ENCODE results near the gene HOXD1. TPM values are rescaled to one million over a fixed set of nuclear protein-coding genes. Genes with fewer than 3 reads are reported as not detected.

The HOXD1 gene
- total RNA-seq, 2 donors from 2014 or later, result 4.0 to 8.3 TPM

DNA sequence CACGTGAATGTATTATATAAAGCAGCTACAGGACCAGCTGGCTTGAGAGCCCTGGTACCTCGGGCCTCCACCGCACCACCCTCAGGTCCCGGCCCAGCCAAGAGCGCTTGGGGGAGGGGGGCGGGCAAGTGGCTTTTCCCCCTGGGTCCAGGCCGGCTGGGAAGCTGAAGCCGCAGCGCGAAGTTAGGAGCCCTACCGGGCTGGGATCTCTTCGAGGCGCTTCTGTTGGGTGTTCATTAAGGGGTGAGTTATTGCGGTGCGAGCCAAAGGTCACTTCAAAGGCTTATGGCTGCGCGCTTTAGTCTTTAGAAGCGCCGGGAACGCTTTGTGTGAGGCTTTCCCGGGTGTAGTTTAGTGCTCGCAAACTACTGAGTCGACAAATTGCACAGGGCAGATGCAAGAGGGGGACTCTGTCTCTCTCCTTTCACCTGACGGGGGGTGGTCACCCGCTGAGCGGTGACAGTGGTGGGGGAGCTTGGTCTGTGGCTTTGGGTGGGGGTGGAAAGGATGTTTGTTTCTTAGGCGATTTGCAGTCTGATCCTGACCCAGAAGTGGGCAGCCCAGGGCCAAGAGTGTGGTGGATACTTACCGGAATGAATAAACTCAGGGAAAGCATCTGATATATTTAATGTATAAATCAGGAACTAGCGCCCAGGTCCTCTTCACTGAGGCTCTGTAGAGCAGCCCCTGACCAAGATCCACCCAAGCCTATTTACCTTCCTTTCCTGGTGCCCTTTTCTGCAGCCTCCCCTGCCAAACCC lies 25.4 kb upstream of the HOXD1 start:
- DNase-seq, result no peak
- Histone ChIP-seq H3K27me3 (peaks cover 43% of the 10 kb centered on the region), H3K36me3 (no peaks in the 10 kb centered on the region), H3K9ac (ENCODE audit: low read depth in 2 of 2, low read length in 2 of 2) (no peak overlapping the region), H3K4me3 (no peak overlapping the region), H3K9me3 (no peaks in the 10 kb centered on the region), H3K27ac (no peak overlapping the region), H3K4me1 (peaks cover 8% of the 10 kb centered on the region)
- TF ChIP-seq, protein P1, sequence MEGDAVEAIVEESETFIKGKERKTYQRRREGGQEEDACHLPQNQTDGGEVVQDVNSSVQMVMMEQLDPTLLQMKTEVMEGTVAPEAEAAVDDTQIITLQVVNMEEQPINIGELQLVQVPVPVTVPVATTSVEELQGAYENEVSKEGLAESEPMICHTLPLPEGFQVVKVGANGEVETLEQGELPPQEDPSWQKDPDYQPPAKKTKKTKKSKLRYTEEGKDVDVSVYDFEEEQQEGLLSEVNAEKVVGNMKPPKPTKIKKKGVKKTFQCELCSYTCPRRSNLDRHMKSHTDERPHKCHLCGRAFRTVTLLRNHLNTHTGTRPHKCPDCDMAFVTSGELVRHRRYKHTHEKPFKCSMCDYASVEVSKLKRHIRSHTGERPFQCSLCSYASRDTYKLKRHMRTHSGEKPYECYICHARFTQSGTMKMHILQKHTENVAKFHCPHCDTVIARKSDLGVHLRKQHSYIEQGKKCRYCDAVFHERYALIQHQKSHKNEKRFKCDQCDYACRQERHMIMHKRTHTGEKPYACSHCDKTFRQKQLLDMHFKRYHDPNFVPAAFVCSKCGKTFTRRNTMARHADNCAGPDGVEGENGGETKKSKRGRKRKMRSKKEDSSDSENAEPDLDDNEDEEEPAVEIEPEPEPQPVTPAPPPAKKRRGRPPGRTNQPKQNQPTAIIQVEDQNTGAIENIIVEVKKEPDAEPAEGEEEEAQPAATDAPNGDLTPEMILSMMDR (IDR thresholded peaks at IDR 0.05), result no peak
- intact Hi-C loops (cut with DNase I), result no loop called here

DNA sequence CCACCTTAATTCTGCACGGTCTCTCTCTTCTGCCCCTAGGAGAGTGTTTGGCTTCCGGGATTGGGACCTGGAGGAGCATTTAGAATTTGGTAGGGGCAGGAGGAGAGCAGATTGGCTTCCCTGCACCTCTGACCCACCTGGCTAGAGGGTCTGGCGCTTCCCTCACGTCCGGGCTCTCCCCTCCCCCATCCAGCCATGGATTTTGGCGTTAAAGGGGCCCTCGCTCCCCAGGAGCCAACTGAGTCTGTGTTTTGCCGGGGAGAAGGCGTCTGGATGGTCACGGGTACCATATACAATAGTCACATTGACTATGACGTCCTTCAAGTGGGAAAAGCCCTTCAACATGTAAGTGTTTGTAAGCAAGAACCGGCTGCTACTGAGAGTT lies 24.8 kb upstream of the HOXD1 start:
- Histone ChIP-seq H3K9ac (ENCODE audit: low read depth in 2 of 2, low read length in 2 of 2) (no peak overlapping the region), H3K9me3 (no peaks in the 10 kb centered on the region), H3K4me3 (no peak overlapping the region), H3K4me1 (peaks cover 8% of the 10 kb centered on the region), H3K27me3 (peaks cover 43% of the 10 kb centered on the region), H3K36me3 (no peaks in the 10 kb centered on the region), H3K27ac (no peak overlapping the region)
- DNase-seq, result no peak
- intact Hi-C loops (cut with DNase I), result no loop called here
- TF ChIP-seq, protein P1 (IDR thresholded peaks at IDR 0.05), result no peak

DNA sequence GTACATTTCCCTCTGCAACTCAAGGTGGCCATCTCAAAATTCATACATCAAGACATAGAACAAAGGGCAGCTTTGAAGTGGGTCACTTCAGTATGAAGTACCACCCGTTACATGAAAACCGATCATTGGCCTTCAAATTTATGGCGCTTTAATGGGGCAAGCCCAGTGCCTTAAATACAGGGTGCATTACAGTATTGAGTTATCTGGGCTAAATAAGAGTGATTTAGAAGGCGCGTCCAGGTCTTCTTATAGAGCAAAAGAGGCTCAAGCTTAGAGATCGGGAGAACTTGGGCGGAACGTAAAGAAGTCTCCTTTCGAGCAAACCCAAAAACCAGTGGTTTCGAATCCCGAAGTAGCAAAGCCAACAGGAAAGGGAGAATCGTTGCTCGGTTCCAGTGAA lies 24.3 kb upstream of the HOXD1 start:
- Histone ChIP-seq H3K36me3 (no peaks in the 10 kb centered on the region), H3K9me3 (no peaks in the 10 kb centered on the region), H3K27ac (no peak overlapping the region), H3K4me1 (peaks cover 5% of the 10 kb centered on the region), H3K4me3 (no peak overlapping the region), H3K9ac (ENCODE audit: low read depth in 2 of 2, low read length in 2 of 2) (no peak overlapping the region), H3K27me3 (peaks cover 43% of the 10 kb centered on the region)
- TF ChIP-seq, protein P1 (IDR thresholded peaks at IDR 0.05), result no peak
- no peak for DNase-seq
- intact Hi-C loops (cut with DNase I), result no loop called here

DNA sequence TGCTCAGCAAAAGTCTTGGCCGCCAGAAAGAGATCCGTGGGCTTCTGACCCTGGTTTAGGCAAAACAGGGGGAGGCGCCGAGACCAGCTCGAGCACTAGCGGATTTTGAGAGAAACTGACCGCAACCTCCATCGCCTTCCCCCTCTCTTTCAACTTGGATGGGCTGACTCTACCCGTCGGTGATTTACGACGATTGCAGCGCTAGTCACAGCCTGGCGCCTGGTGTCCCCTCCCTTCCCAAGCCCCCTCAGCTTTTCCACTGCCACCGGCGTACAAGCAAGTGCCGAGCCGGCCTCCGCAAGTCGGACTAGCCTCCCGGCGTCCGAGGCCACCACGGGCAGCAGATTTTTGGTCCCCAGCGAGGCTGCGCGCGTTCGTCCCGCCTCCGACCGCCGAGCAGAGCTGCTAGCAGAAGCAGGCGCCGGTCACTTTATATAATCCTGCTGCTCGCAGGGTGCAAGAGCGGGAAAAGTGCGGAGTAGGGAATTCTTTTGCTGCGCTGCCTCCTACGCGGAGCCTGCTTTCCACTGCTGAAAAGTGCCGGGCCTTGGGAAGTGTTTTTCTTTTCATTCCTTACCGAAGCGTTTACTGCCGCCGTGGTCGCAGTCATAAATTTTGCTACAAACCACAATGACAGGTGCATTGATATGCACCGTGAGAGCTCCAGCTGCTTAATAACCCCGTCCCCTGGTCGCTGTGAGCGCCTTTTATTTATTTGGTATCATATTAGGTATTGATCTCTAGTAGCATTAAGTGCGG lies 23.7 kb upstream of the HOXD1 start:
- H3K9me3 ChIP-seq, result no peaks in the 10 kb centered on the region
- peaks cover under 1% of the 10 kb centered on the region for H3K4me1 ChIP-seq
- no peak overlapping the region for H3K27ac ChIP-seq
- no peak overlapping the region for H3K4me3 ChIP-seq
- peaks cover 42% of the 10 kb centered on the region for H3K27me3 ChIP-seq
- no peak for DNase-seq
- no peak overlapping the region for H3K9ac ChIP-seq (ENCODE audit: low read depth in 2 of 2, low read length in 2 of 2)
- no peaks in the 10 kb centered on the region for H3K36me3 ChIP-seq
- intact Hi-C loops (cut with DNase I), result no loop called here
- TF ChIP-seq, protein P1 (IDR thresholded peaks at IDR 0.05), result no peak

DNA sequence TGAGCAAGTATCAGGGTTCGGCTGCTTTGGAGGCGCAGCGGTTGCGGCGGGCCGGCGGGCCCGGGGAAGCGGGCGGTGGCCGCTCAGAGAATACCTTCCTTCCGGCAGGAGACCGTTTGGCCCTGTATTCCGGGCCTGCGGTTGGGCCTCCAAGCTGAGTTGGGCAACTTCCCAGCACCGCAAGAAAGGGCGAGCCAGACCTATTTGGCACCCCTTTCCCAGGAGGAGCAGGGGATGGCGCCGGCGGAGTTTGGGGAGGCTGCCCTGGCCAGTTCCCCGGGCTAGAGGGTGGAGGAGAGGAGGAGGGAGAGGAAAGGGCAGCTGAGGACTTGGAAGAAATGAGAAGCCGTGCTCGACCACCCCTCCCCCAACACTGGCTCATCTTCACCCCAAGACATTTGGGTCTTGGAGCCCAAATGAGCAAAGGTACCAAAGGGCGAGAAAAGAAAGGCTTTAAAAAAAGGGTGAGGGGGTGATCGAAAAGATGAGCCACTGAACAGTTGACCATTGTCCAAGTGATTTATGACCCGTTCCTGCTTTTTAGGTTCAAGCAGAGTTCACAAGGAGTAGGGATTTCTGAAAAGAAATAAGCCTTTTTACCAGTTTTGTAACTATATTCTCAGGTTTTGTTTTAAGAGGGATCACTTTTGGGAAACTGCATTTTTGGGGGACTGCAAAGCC lies 23.0 kb upstream of the HOXD1 start:
- Histone ChIP-seq H3K4me1 (no peaks in the 10 kb centered on the region), H3K9ac (ENCODE audit: low read depth in 2 of 2, low read length in 2 of 2) (no peak overlapping the region), H3K4me3 (no peak overlapping the region), H3K27ac (no peak overlapping the region), H3K27me3 (peaks cover 36% of the 10 kb centered on the region), H3K36me3 (no peaks in the 10 kb centered on the region), H3K9me3 (no peaks in the 10 kb centered on the region)
- TF ChIP-seq, protein P1 (IDR thresholded peaks at IDR 0.05), result no peak
- no peak for DNase-seq
- intact Hi-C loops (cut with DNase I), result no loop called here

Data from colonic mucosa (tissue), 4 donors.